GM06990 (cell line): Measurements from ENCODE around the gene LSM14A.
"Not testable (repeated sequence)": the region's sequence is repeated elsewhere in the genome, so short reads cannot be mapped to it uniquely, and the experiment has no call there.

Experiments used
- DNase-seq: peaks from one replicate; pipeline ENCODE4 v3.0.0-alpha.2; 2011; ENCODE audit not compliant: insufficient read length; ENCODE audit errors: extremely low read depth
- H3K27me3 ChIP-seq: replicated peaks from 2 replicates; pipeline ENCODE4 v1.6.0; 2011; ENCODE audit warnings: low read length; ENCODE audit not compliant: control insufficient read depth, insufficient read depth
- H3K36me3 ChIP-seq: 2 replicates; pipeline ENCODE4 v1.5.1; 2011; ENCODE audit warnings: low read length; ENCODE audit not compliant: control insufficient read depth, insufficient read depth
- H3K4me3 ChIP-seq: replicated peaks from 2 replicates; pipeline ENCODE4 v1.5.1; 2011; ENCODE audit warnings: low read depth, mild to moderate bottlenecking, control low read depth, low read length
- TF ChIP-seq, protein P1 (sequence below): IDR thresholded peaks from 2 replicates; pipeline ENCODE4 v1.5.1; 2011; ENCODE audit warnings: low read length, control low read depth, mild to moderate bottlenecking, inconsistent platforms; ENCODE audit not compliant: insufficient read depth, poor library complexity, severe bottlenecking

The LSM14A gene

DNA sequence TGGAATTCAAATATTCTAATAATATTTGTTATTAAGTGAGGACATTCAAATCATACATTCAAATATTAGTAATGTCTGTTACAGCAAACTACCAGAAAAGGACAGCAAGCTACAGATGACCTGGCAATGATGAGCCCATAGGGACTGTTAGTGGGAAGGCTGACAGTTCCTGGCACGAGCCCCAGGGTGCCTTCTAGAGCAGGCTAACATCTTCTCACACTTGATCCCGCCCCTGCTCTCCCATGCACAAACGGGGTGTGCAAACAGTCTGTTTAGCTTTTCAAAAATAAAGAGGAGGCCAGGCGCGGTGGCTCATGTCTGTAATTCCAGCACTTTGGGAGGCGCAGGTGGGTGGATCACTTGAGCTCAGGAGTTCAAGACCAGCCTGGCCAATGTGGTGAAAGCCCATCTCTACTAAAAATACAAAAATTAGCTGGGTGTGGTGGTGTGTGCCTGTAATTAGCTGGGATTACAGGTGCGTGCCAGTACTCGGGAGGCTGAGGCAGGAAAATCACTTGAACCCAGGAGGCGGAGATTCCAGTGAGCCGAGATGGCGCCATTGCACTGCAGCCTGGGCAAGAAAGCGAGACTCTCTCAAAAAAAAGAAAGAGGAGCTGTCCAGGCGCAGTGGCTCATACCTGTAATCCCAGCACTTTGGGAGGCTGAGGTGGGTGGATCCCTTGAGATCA is 72.5 kb downstream of the LSM14A start:
- Histone ChIP-seq H3K27me3 (no peaks in the 10 kb centered on the region), H3K4me3 (no peak overlapping the region), H3K36me3 (no peaks in the 10 kb centered on the region)
- TF ChIP-seq, protein P1, sequence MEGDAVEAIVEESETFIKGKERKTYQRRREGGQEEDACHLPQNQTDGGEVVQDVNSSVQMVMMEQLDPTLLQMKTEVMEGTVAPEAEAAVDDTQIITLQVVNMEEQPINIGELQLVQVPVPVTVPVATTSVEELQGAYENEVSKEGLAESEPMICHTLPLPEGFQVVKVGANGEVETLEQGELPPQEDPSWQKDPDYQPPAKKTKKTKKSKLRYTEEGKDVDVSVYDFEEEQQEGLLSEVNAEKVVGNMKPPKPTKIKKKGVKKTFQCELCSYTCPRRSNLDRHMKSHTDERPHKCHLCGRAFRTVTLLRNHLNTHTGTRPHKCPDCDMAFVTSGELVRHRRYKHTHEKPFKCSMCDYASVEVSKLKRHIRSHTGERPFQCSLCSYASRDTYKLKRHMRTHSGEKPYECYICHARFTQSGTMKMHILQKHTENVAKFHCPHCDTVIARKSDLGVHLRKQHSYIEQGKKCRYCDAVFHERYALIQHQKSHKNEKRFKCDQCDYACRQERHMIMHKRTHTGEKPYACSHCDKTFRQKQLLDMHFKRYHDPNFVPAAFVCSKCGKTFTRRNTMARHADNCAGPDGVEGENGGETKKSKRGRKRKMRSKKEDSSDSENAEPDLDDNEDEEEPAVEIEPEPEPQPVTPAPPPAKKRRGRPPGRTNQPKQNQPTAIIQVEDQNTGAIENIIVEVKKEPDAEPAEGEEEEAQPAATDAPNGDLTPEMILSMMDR: no peak
- no peak for DNase-seq

DNA sequence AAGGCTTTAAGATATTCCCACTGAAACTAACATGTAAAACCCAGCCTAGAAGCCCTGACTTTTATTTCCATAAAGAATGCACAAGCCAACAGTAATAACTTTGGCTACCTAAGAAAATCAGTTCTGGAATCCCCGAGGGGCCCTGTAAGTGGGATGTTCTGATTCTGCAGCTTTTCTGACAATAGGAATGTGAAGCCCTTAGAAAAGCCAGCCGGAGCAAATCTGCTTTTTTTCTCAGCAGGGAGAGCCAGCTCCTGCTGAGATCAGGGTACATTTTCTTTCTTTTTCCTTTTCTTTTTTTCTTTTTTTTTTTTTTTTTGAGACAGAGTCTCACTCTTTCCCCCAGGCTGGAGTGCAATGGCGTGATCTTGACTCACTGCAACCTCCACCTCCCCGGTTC is 74.0 kb downstream of the LSM14A start:
- TF ChIP-seq, protein P1: no peak
- DNase-seq: no peak
- no peaks in the 10 kb centered on the region for H3K27me3 ChIP-seq
- H3K36me3 ChIP-seq: no peaks in the 10 kb centered on the region
- H3K4me3 ChIP-seq: no peak overlapping the region

DNA sequence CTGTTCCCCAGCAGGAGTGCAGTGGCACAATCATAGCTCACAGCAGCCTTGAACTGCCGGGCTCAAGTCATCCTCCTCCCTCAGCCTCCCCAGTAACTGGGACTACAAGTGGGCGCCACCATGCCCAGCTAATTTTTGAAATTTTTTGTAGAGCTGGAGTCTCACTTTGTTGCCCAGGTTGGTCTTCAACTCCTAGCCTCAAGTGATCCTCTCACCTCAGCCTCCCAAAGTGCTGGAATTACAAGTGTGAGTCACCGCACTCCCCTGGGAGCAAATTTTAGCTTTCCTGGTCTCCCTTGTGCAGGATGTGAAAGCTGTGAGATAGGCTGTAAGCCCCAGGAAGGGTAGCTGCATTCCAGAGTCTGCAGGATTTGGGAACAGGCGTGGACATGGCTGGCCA is 76.6 kb downstream of the LSM14A start:
- no peak overlapping the region for H3K4me3 ChIP-seq
- no peak for DNase-seq
- H3K27me3 ChIP-seq: no peaks in the 10 kb centered on the region
- TF ChIP-seq, protein P1: no peak
- no peaks in the 10 kb centered on the region for H3K36me3 ChIP-seq

DNA sequence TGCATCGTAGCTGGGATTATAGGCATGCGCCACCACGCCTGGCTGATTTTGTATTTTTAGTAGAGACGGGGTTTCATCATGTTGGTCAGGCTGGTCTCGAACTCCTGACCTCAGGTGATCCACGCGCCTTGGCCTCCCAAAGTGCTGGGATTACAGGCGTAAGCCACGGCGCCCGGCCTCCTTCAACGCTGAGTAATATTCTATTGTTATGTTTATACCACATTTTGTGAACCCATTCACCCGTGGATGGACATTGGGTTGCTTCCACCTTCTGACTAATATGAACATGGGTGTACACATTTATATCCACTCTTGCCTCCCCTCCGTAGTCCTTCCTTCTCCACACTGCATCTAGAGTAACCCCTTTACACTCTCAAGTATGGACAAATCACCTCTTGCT is 80.9 kb downstream of the LSM14A start:
- H3K27me3 ChIP-seq, H3K4me3 ChIP-seq, DNase-seq, H3K36me3 ChIP-seq: not testable (repeated sequence)

DNA sequence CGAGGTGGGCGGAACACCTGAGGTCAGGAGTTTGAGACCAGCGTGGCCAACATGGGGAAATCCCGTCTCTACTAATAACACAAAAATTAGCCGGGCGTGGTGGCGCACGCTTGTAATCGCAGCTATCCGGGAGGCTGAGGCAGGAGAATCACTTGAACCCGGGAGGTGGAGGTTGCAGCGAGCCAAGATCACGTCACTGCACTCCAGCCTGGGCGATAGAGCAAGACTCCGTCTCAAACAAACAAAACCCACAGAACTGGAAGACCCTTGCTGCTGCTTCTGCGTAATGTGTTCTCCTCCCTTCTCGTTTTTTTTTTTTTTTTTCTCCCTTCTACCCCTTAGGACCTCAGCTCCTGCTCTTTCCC is 81.4 kb downstream of the LSM14A start:
- H3K27me3 ChIP-seq, DNase-seq, H3K36me3 ChIP-seq: not testable (repeated sequence)
- peak overlapping the region; percentile 91 for H3K4me3 ChIP-seq

DNA sequence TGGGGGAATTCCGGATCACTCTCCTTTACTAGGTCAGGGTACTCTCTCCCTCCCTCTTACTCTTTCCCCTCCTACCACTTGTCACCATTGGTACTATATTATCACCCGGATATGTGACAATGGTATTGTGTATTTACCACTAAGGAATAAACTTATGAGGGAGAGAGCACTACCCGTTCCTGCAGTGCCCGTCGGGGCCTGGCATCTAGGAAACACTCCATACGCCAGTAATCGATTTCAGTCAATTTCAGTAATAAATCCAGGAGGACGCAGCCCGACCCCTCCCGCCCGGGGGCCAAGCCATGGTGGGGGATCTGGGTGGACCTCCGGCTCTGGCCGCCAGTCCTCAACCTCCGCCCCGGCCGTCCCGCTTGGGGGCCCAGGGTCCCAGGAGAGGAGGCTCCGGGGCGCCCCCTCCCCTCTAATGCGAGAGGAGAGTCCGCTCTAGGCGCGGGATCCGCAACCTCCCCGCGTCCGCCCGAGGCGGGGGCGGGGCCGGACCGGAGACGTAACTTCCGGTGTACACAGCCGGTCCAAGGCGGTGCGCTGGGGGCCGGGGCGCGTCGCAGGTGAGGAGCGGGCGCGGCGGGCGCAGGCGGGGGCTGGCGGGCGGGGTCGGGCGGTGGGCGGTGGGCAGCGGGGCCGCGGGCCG is 81.9 kb downstream of the LSM14A start, which contains the start of gene GARRE1:
Gene GARRE1 (plus strand): TSS at position 509 of the 652 bp plus-strand sequence. CDS start 45,920 bp downstream, outside the sequence.
- peak within 1 kb of the TSS; percentile 91 for H3K4me3 ChIP-seq
- peak; percentile 86 for DNase-seq
- TF ChIP-seq, protein P1: no peak
- H3K27me3 ChIP-seq: no peaks in the 10 kb centered on the region
- no peaks in the 10 kb centered on the region for H3K36me3 ChIP-seq
